Measurements from ENCODE around the gene GALNT10.

DNA sequence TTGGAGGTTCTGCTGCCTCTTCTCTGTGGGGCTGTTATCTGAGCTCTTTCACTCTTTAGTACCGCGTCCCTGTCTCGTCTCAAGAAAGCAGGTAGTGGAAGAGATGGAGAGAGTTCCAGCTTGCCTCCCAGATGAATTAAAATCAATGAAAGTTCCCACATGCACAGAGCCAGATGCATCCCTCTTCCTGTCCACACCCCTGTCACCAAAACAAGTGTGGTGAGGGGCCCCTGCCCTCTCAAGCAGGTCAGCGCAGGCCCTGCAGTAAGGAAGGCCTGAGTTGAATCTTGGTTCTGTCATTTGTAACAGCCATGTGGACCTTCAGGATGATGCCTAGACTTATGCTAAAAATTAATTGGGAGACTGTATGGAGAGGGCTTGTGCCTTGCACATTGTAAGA is 26.9 kb downstream of the GALNT10 start:
- no peak for TF ChIP-seq JUNB (IDR thresholded peaks at IDR 0.05; ENCODE audit: unreplicated experiment)
- TF ChIP-seq, protein P1, sequence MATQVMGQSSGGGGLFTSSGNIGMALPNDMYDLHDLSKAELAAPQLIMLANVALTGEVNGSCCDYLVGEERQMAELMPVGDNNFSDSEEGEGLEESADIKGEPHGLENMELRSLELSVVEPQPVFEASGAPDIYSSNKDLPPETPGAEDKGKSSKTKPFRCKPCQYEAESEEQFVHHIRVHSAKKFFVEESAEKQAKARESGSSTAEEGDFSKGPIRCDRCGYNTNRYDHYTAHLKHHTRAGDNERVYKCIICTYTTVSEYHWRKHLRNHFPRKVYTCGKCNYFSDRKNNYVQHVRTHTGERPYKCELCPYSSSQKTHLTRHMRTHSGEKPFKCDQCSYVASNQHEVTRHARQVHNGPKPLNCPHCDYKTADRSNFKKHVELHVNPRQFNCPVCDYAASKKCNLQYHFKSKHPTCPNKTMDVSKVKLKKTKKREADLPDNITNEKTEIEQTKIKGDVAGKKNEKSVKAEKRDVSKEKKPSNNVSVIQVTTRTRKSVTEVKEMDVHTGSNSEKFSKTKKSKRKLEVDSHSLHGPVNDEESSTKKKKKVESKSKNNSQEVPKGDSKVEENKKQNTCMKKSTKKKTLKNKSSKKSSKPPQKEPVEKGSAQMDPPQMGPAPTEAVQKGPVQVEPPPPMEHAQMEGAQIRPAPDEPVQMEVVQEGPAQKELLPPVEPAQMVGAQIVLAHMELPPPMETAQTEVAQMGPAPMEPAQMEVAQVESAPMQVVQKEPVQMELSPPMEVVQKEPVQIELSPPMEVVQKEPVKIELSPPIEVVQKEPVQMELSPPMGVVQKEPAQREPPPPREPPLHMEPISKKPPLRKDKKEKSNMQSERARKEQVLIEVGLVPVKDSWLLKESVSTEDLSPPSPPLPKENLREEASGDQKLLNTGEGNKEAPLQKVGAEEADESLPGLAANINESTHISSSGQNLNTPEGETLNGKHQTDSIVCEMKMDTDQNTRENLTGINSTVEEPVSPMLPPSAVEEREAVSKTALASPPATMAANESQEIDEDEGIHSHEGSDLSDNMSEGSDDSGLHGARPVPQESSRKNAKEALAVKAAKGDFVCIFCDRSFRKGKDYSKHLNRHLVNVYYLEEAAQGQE (IDR thresholded peaks at IDR 0.05; ENCODE audit: unreplicated experiment): no peak
- TF ChIP-seq POLR2AphosphoS5 (IDR thresholded peaks at IDR 0.05; ENCODE audit: low read depth): no peak
- TF ChIP-seq, protein P2, sequence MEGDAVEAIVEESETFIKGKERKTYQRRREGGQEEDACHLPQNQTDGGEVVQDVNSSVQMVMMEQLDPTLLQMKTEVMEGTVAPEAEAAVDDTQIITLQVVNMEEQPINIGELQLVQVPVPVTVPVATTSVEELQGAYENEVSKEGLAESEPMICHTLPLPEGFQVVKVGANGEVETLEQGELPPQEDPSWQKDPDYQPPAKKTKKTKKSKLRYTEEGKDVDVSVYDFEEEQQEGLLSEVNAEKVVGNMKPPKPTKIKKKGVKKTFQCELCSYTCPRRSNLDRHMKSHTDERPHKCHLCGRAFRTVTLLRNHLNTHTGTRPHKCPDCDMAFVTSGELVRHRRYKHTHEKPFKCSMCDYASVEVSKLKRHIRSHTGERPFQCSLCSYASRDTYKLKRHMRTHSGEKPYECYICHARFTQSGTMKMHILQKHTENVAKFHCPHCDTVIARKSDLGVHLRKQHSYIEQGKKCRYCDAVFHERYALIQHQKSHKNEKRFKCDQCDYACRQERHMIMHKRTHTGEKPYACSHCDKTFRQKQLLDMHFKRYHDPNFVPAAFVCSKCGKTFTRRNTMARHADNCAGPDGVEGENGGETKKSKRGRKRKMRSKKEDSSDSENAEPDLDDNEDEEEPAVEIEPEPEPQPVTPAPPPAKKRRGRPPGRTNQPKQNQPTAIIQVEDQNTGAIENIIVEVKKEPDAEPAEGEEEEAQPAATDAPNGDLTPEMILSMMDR (conservative IDR thresholded peaks at IDR 0.05; ENCODE audit: low read depth in 2 of 2): no peak
- TF ChIP-seq EZH2 (IDR thresholded peaks at IDR 0.05; ENCODE audit: low read depth, unreplicated experiment): no peak
- TF ChIP-seq CREB1 (CRISPR knock-in tag; IDR thresholded peaks at IDR 0.05; ENCODE audit: low read depth): no peak
- no peak for TF ChIP-seq EZH2phosphoT487 (IDR thresholded peaks at IDR 0.05; ENCODE audit: unreplicated experiment)
- no peak for TF ChIP-seq ZNF114 (CRISPR knock-in tag; IDR thresholded peaks at IDR 0.05)
- TF ChIP-seq, protein P3, sequence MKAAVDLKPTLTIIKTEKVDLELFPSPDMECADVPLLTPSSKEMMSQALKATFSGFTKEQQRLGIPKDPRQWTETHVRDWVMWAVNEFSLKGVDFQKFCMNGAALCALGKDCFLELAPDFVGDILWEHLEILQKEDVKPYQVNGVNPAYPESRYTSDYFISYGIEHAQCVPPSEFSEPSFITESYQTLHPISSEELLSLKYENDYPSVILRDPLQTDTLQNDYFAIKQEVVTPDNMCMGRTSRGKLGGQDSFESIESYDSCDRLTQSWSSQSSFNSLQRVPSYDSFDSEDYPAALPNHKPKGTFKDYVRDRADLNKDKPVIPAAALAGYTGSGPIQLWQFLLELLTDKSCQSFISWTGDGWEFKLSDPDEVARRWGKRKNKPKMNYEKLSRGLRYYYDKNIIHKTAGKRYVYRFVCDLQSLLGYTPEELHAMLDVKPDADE (IDR thresholded peaks at IDR 0.05): no peak
- no peak for TF ChIP-seq STAT1 (IDR thresholded peaks at IDR 0.05; ENCODE audit: unreplicated experiment)

Data from GM23338 (cell line).